ENCODE data around the gene TTC12. TPM values are rescaled to one million over a fixed set of nuclear protein-coding genes. Genes with fewer than 3 reads are reported as not detected.

Gene TTC12
- total RNA-seq, 1 donor from 2014 or later, result 7.8 TPM

DNA sequence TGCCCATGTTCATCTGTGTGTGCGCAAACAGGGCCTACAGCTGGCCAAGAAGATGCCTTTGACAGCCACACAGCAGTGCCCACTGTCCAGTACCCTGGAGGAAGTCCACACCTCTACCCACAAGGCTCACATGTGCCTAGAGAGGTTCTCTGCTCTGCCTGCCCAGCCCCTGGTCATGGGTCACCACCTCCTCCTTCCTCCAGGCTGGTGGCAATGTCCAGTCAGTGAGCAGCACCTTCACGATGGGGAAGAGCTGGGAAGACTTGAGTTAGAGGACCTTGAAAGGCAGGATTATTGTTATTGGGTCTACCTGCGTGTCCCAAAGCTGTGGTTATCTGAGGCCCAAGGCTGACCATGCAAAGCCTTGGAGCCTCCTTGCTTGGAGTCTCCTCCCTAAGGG lies 28.4 kb upstream of the TTC12 start:
- Mint-ChIP-seq H3K36me3 (ENCODE audit: low read depth) (no peaks in the 10 kb centered on the region), H3K27ac (ENCODE audit: unreplicated experiment) (no peak overlapping the region), H3K4me1 (ENCODE audit: low read depth) (peaks cover 7% of the 10 kb centered on the region), H3K27me3 (ENCODE audit: low read depth) (no peaks in the 10 kb centered on the region), H3K9me3 (ENCODE audit: low read depth) (no peaks in the 10 kb centered on the region), H3K4me3 (ENCODE audit: unreplicated experiment) (no peak overlapping the region)
- TF ChIP-seq CTCF (IDR thresholded peaks at IDR 0.05), result no peak
- DNase-seq (ENCODE audit: low spot score), result no peak

DNA sequence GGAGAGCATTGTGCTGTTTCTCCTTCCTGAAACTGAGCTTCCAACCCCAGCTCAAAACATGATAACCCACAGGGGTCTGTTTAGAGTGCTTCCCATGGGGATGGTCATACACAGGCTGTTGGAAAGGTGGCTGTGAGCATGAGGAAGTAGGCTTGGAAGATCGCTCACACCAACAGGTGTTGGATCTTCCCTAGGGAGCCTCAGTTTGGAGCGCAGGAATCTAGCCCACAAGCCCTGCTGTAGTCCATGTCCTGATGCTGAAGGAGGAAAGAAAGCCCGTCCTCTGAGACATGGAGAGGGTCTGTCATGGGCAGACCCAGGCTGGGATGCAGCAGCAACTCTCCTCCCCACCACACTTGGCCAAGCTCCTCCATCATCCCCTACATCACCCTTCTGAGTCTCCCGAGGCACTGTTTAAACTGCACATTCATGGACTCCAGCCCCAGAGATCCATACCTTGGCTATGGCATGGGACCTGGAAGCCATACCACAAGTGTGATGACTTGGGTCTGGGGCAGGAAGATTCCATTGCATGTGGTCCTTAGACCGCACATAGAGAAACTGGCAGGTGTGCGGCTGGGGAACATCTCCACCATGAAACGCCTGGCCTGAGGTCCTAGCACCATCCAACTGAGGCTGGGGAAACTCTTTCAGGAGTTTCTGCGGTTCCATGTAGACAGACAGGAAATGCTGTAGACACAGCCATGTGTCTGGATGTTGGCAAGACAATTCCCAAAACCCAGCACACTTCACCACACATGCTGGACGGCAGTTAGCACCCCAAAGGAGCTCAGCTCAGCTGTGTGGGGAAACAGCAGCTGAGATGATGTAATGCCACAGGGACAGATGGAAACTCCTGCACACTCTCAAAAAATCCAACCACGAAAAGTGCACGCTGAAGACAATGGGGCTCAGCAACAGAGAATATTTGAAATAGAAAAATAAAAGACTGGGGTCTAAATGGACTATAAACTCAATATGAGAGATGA lies 27.6 kb upstream of the TTC12 start:
- Mint-ChIP-seq H3K27ac (ENCODE audit: unreplicated experiment) (no peak overlapping the region), H3K9me3 (ENCODE audit: low read depth) (no peaks in the 10 kb centered on the region), H3K4me3 (ENCODE audit: unreplicated experiment) (no peak overlapping the region), H3K4me1 (ENCODE audit: low read depth) (peaks cover 7% of the 10 kb centered on the region), H3K36me3 (ENCODE audit: low read depth) (no peaks in the 10 kb centered on the region), H3K27me3 (ENCODE audit: low read depth) (peaks cover 7% of the 10 kb centered on the region)
- TF ChIP-seq CTCF (IDR thresholded peaks at IDR 0.05), result no peak
- no peak for DNase-seq (ENCODE audit: low spot score)

- Mint-ChIP-seq H3K27ac (ENCODE audit: unreplicated experiment) (no peak overlapping the region), H3K27me3 (ENCODE audit: low read depth) (peaks cover 13% of the 10 kb centered on the region), H3K4me1 (ENCODE audit: low read depth) (peaks cover 7% of the 10 kb centered on the region), H3K4me3 (ENCODE audit: unreplicated experiment) (no peak overlapping the region), H3K9me3 (ENCODE audit: low read depth) (no peaks in the 10 kb centered on the region), H3K36me3 (ENCODE audit: low read depth) (no peaks in the 10 kb centered on the region)
- TF ChIP-seq CTCF (IDR thresholded peaks at IDR 0.05), result no peak
- DNase-seq (ENCODE audit: low spot score), result no peak
Measured at GRCh38 chr11:113287801-113288200, 26.6 kb upstream of the TTC12 start.

DNA sequence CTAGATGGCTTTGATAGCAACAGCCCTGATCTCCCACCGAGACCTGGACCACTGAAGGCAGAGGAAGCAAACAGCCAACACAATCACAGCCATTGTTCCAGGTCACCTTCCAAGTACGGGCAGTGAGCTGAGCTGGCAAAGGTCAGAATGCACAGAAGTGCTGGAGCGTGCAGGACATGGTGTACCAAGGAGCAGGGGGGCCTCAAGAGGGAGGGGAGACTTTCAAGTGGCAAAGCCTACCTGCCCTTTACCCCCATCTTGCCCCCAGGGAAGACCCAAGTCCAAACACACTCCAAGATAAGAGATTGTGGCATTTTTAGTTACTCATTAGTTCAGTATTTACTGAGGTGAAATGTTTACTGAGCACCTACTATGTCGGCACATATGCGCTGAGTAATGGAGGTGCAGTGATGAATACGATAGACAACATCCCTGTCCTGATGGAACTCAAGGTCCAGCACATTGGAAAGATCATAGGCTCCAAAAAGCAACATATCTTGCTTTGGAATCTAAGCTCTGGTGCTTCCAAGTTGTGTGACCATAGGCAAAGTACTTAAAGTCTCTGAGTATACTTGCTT lies 26.0 kb upstream of the TTC12 start:
- H3K27me3 Mint-ChIP-seq (ENCODE audit: low read depth), result peaks cover 14% of the 10 kb centered on the region
- no peak overlapping the region for H3K27ac Mint-ChIP-seq (ENCODE audit: unreplicated experiment)
- DNase-seq (ENCODE audit: low spot score), result no peak
- no peaks in the 10 kb centered on the region for H3K9me3 Mint-ChIP-seq (ENCODE audit: low read depth)
- no peaks in the 10 kb centered on the region for H3K36me3 Mint-ChIP-seq (ENCODE audit: low read depth)
- no peak overlapping the region for H3K4me3 Mint-ChIP-seq (ENCODE audit: unreplicated experiment)
- TF ChIP-seq CTCF (IDR thresholded peaks at IDR 0.05), result no peak
- peaks cover 7% of the 10 kb centered on the region for H3K4me1 Mint-ChIP-seq (ENCODE audit: low read depth)

DNA sequence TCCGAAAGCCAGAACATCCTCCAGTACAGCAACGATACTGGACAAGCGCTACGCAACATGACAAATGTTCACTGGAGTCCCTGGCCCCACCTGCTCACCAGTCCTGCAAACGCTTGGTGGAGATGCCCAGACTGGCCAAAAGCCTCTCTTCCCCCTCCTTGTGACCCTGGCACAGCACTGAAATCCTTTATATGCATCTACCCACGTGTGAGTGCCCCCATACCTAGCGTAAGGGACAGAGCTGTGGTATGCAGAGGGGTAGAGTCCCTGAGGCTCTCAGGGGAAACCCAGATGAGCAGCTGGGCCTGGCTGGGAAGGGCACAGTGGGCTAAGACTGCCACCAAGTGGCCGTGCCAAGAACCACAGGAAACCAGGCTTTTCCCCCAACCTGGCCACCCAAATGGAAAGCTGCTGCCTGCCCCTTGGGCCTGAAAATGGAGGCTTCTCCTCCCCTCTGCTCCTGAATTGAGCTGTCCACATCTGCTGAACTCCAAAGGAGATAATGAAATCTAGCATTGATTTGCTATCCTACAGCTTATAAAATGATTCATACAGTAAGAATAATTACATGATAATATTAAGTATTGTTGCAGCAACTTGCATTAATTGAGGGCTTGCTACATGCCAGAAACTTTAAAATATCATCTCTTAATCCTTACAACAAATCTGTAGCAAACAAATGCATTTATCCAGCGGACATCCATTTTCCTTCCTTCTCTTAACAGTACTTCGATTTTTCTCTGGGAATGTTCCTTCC lies 24.8 kb upstream of the TTC12 start:
- H3K9me3 Mint-ChIP-seq (ENCODE audit: low read depth), result no peaks in the 10 kb centered on the region
- no peak overlapping the region for H3K4me3 Mint-ChIP-seq (ENCODE audit: unreplicated experiment)
- H3K27ac Mint-ChIP-seq (ENCODE audit: unreplicated experiment), result no peak overlapping the region
- TF ChIP-seq CTCF (IDR thresholded peaks at IDR 0.05), result peak; percentile 95
- DNase-seq (ENCODE audit: low spot score), result no peak
- H3K27me3 Mint-ChIP-seq (ENCODE audit: low read depth), result peaks cover 23% of the 10 kb centered on the region
- H3K4me1 Mint-ChIP-seq (ENCODE audit: low read depth), result peaks cover 7% of the 10 kb centered on the region
- no peaks in the 10 kb centered on the region for H3K36me3 Mint-ChIP-seq (ENCODE audit: low read depth)

All from chondrocyte (in vitro differentiated cells).